HCT116 (cell line): Measurements from ENCODE around the gene EFNB1. TPM values are rescaled to one million over a fixed set of nuclear protein-coding genes. Genes with fewer than 3 reads are reported as not detected.
A peak's percentile ranks its signal among the peaks of the same experiment; 100 is the strongest.

Experiments
- ATAC-seq: fragments of 200-7000 bp; cut with Tn5 transposase; 2 replicates; pipeline ENCODE4 v1.9.1; 2020; ENCODE audit warnings: mild to moderate bottlenecking, moderate library complexity
- BruUV-seq: library from RNA; stranded (reverse); fragments of 400-500 nt; replicated peaks from 2 replicates; lab custom pipeline; 2021; lab: Mats Ljungman, UMichigan
- CTCF ChIA-PET: fragments of 300-600 bp; sonication (Branson Sonifier 250); formaldehyde crosslinking; loops from one replicate; lab custom pipeline; 2021; ENCODE audit warnings: antibody characterized with exemption; lab: Charles Lee
- POLR2A ChIA-PET: fragments of 300-600, 350-600 bp; sonication (Branson Sonifier 250); formaldehyde crosslinking; loops from one replicate; lab custom pipeline; 2021; ENCODE audit warnings: antibody characterized with exemption; lab: Charles Lee
- RAD21 ChIA-PET, 2 experiments: fragments of 300-600 bp; sonication (Branson Sonifier 250); formaldehyde crosslinking; loops; one replicate each; lab custom pipeline; 2023; ENCODE audit warnings: low total read pairs in 2 of 2; ENCODE audit not compliant: uncharacterized antibody in 2 of 2, unreplicated experiment in 2 of 2, low non-redundant PET in 1 of 2; lab: Charles Lee
- DNase-seq: peaks from one replicate; pipeline ENCODE4 v3.0.0-alpha.2; 2010; ENCODE audit warnings: low read depth, low spot score
- H2AFZ ChIP-seq: fragments of 200-600 bp; shearing (Covaris generic), sonication (generic); 2 replicates; pipeline ENCODE4 v1.6.1; 2017; ENCODE audit warnings: low read depth, mixed run types, mixed read lengths, antibody characterized with exemption, low read length; ENCODE audit not compliant: poor library complexity, severe bottlenecking
- H3K27ac ChIP-seq: 2 replicates; pipeline ENCODE4 v1.5.1; 2012; ENCODE audit warnings: low read depth, low read length
- H3K27me3 ChIP-seq: fragments of 200-600 bp; sonication (generic); 2 replicates; pipeline ENCODE4 v1.6.1; 2016; ENCODE audit warnings: mixed run types, low read length, mixed read lengths; ENCODE audit not compliant: insufficient read depth
- H3K36me3 ChIP-seq, 2 experiments: fragments of 200-500 bp in 1 of 2; fragments of 200-600 bp in 1 of 2; sonication (Bioruptor generic) in 1 of 2; sonication (generic) in 1 of 2; 2 replicates each; pipeline versions ENCODE4 v1.5.1 to v1.6.1; 2014 to 2016; ENCODE audit warnings: low read length in 2 of 2, inconsistent platforms in 1 of 2, mixed read lengths in 1 of 2, mixed run types in 1 of 2; ENCODE audit not compliant: insufficient read depth in 2 of 2, control insufficient read depth in 1 of 2
- H3K4me1 ChIP-seq, 2 experiments: fragments of 200-600 bp in 1 of 2; sonication (generic) in 1 of 2; 2 replicates each; pipeline versions ENCODE4 v1.5.1 to v1.6.1; 2012 to 2017; ENCODE audit warnings: low read length in 2 of 2, inconsistent platforms in 1 of 2, mild to moderate bottlenecking in 1 of 2, mixed read lengths in 1 of 2, mixed run types in 1 of 2, moderate library complexity in 1 of 2; ENCODE audit not compliant: insufficient read depth in 2 of 2, control insufficient read depth in 1 of 2
- H3K4me2 ChIP-seq: fragments of 200-600 bp; sonication (generic); 2 replicates; pipeline ENCODE4 v1.6.1; 2017; ENCODE audit warnings: mixed run types, low read length, mixed read lengths
- H3K4me3 ChIP-seq, 2 experiments: fragments of 200-600 bp in 1 of 2; sonication (generic) in 1 of 2; replicated peaks in 1 of 2; 2 replicates each; pipeline ENCODE4 v1.5.1; 2011 to 2016; ENCODE audit warnings: low read length in 2 of 2, control low read depth in 1 of 2, low read depth in 1 of 2, mild to moderate bottlenecking in 1 of 2, mixed read lengths in 1 of 2, mixed run types in 1 of 2
- H3K79me2 ChIP-seq: fragments of 200-600 bp; sonication (generic); 2 replicates; pipeline ENCODE4 v1.6.1; 2017; ENCODE audit warnings: mild to moderate bottlenecking, mixed run types, low read length, moderate library complexity, mixed read lengths; ENCODE audit not compliant: insufficient read depth
- H3K9ac ChIP-seq: fragments of 200-600 bp; sonication (generic); 2 replicates; pipeline ENCODE4 v1.6.1; 2016; ENCODE audit warnings: low read length, mixed read lengths
- H3K9me2 ChIP-seq: fragments of 200-600 bp; sonication (generic), shearing (Covaris generic); 2 replicates; pipeline ENCODE4 v1.6.1; 2017; ENCODE audit warnings: mixed run types, mild to moderate bottlenecking, moderate library complexity; ENCODE audit not compliant: insufficient read depth
- H3K9me3 ChIP-seq, 2 experiments: fragments of 200-500 bp in 1 of 2; fragments of 200-600 bp in 1 of 2; sonication (Bioruptor generic) in 1 of 2; sonication (generic) in 1 of 2; 2 replicates each; pipeline ENCODE4 v1.6.1; 2014 to 2017; ENCODE audit warnings: low read length in 2 of 2, mixed read lengths in 2 of 2, inconsistent platforms in 1 of 2, low read depth in 1 of 2, mild to moderate bottlenecking in 1 of 2, mixed run types in 1 of 2, moderate library complexity in 1 of 2; ENCODE audit not compliant: control insufficient read depth in 1 of 2, insufficient read depth in 1 of 2
- H4K20me1 ChIP-seq: fragments of 200-600 bp; sonication (generic), shearing (Covaris generic); 2 replicates; pipeline ENCODE4 v1.6.1; 2017; ENCODE audit warnings: mixed run types, mild to moderate bottlenecking, moderate library complexity; ENCODE audit not compliant: insufficient read depth
- EZH2 ChIP-seq: fragments of 200-600 bp; sonication (generic); IDR thresholded peaks from 2 replicates; pipeline ENCODE4 v1.6.1; 2017; ENCODE audit warnings: antibody characterized with exemption, mixed run types
- POLR2A ChIP-seq: IDR thresholded peaks from 2 replicates; pipeline ENCODE4 v1.7.0; 2011; ENCODE audit warnings: borderline replicate concordance; ENCODE audit not compliant: insufficient read depth, insufficient read length; ENCODE audit errors: extremely low read depth
- POLR2AphosphoS5 ChIP-seq: IDR thresholded peaks from 2 replicates; pipeline ENCODE4 v1.6.1; 2011; ENCODE audit warnings: mild to moderate bottlenecking, low read depth, low read length, moderate library complexity
- SRF ChIP-seq: IDR thresholded peaks from 2 replicates; pipeline ENCODE4 v1.6.1; 2012; ENCODE audit warnings: low read depth
- YY1 ChIP-seq: IDR thresholded peaks from 2 replicates; pipeline ENCODE4 v1.6.1; 2011; ENCODE audit warnings: low read length, low read depth, moderate library complexity, mild to moderate bottlenecking; ENCODE audit not compliant: insufficient replicate concordance; ENCODE audit errors: extremely low read depth
- intact Hi-C: fragments of 100-400 bp; cut with micrococcal nuclease; formaldehyde crosslinking; loops from 2 replicates; pipeline ENCODE4 v1.10.0; 2022
- total RNA-seq: library from RNA; stranded (reverse); gene quantifications from one replicate; pipeline ENCODE4 v1.2.1, GENCODE V29; 2021; ENCODE audit not compliant: unreplicated experiment
- TF ChIP-seq, protein P1 (sequence below): IDR thresholded peaks from 2 replicates; pipeline ENCODE4 v1.6.1; 2011; ENCODE audit warnings: mild to moderate bottlenecking, low read length, moderate library complexity; ENCODE audit not compliant: insufficient replicate concordance; ENCODE audit errors: extremely low read depth
- TF ChIP-seq, protein P2 (sequence below), 3 experiments: fragments of 200-600 bp in 1 of 3; sonication (generic) in 1 of 3; IDR thresholded peaks in 2 of 3; conservative IDR thresholded peaks in 1 of 3; 2 replicates each; pipeline ENCODE4 v1.5.1; 2012 to 2017; ENCODE audit warnings: low read depth in 2 of 3, low read length in 2 of 3, antibody characterized with exemption in 1 of 3, borderline replicate concordance in 1 of 3, control low read depth in 1 of 3, mild to moderate bottlenecking in 1 of 3, mixed read lengths in 1 of 3, mixed run types in 1 of 3, moderate library complexity in 1 of 3; ENCODE audit not compliant: insufficient read depth in 1 of 3
- TF ChIP-seq, protein P3 (sequence below): IDR thresholded peaks from 2 replicates; pipeline ENCODE4 v1.6.1; 2012; ENCODE audit warnings: low read depth

EFNB1 gene
- total RNA-seq, 1 experiment from 2014 or later = 14.7 TPM

DNA sequence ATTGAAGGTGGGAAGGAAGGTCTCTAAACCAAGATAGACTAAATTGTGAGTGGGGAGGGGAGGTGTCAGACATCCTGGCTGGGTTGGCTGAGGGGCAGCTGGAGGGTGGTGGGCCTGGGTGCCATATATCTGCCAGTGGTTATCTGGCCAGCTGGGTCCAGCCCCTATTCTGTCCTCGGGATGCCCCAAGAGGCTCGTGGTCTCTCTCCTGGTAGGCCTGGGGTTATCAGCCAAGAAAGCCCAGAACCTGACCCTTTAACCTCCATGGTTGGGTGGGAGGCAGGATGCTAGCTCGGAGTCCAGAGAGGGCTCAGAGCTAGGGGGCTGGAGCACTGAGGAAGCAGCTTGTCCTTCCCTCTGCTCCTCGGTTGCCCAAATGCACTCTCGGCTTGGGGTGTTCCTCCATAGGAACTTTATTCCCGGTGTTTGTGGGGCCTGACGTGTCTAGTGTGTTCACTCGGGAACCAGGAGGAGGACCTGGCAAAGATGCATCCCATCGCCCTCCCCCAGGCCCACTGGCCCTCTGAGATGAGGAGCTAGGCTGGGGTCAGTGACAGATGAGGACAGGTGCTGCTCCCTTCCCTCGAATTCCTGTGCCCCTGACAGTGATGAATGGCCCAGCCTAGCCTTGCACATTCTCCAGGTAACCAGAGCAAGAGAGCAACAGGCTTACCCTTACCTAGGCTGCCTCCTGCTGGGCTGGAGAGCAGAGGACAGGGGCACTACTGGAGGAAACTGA lies 5.2 kb upstream of the EFNB1 start:
- Histone ChIP-seq H3K79me2 (no peaks in the 10 kb centered on the region), H3K9me3 (no peaks in the 10 kb centered on the region), H3K4me2 (no peak overlapping the region), H2AFZ (no peak overlapping the region), H3K4me3 (no peak overlapping the region), H3K4me1 (peaks cover 0 to 16% of the 10 kb centered on the region in 2 experiments; a peak in 1 of 4 replicates), H3K27me3 (no peaks in the 10 kb centered on the region), H3K27ac (no peak overlapping the region), H3K36me3 (no peaks in the 10 kb centered on the region), H3K9ac (no peak overlapping the region), H3K9me2 (no peaks in the 10 kb centered on the region), H4K20me1 (no peaks in the 10 kb centered on the region)
- POLR2A ChIA-PET = interaction anchor here (1.2 kb wide), 1 partner anchor 242 kb away, joined by 3 read pairs; no protein-coding TSS in a partner anchor
- no peak for ATAC-seq
- RAD21 ChIA-PET = no interaction called here
- TF ChIP-seq POLR2A (no peak), EZH2 (no peak), POLR2AphosphoS5 (no peak), YY1 (no peak), SRF (no peak)
- TF ChIP-seq, protein P1, sequence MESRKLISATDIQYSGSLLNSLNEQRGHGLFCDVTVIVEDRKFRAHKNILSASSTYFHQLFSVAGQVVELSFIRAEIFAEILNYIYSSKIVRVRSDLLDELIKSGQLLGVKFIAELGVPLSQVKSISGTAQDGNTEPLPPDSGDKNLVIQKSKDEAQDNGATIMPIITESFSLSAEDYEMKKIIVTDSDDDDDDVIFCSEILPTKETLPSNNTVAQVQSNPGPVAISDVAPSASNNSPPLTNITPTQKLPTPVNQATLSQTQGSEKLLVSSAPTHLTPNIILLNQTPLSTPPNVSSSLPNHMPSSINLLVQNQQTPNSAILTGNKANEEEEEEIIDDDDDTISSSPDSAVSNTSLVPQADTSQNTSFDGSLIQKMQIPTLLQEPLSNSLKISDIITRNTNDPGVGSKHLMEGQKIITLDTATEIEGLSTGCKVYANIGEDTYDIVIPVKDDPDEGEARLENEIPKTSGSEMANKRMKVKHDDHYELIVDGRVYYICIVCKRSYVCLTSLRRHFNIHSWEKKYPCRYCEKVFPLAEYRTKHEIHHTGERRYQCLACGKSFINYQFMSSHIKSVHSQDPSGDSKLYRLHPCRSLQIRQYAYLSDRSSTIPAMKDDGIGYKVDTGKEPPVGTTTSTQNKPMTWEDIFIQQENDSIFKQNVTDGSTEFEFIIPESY = no peak
- TF ChIP-seq, protein P2, sequence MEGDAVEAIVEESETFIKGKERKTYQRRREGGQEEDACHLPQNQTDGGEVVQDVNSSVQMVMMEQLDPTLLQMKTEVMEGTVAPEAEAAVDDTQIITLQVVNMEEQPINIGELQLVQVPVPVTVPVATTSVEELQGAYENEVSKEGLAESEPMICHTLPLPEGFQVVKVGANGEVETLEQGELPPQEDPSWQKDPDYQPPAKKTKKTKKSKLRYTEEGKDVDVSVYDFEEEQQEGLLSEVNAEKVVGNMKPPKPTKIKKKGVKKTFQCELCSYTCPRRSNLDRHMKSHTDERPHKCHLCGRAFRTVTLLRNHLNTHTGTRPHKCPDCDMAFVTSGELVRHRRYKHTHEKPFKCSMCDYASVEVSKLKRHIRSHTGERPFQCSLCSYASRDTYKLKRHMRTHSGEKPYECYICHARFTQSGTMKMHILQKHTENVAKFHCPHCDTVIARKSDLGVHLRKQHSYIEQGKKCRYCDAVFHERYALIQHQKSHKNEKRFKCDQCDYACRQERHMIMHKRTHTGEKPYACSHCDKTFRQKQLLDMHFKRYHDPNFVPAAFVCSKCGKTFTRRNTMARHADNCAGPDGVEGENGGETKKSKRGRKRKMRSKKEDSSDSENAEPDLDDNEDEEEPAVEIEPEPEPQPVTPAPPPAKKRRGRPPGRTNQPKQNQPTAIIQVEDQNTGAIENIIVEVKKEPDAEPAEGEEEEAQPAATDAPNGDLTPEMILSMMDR (IDR thresholded peaks at IDR 0.05 in 2 of 3, conservative IDR thresholded peaks at IDR 0.05 in 1 of 3; ENCODE audit: borderline replicate concordance in 1 of 3, insufficient read depth in 1 of 3, low read depth in 2 of 3, low read length in 2 of 3) = peak in 2 of 3 experiments; percentile 17 to 25; a peak in 1 of 6 replicates
- TF ChIP-seq, protein P3, sequence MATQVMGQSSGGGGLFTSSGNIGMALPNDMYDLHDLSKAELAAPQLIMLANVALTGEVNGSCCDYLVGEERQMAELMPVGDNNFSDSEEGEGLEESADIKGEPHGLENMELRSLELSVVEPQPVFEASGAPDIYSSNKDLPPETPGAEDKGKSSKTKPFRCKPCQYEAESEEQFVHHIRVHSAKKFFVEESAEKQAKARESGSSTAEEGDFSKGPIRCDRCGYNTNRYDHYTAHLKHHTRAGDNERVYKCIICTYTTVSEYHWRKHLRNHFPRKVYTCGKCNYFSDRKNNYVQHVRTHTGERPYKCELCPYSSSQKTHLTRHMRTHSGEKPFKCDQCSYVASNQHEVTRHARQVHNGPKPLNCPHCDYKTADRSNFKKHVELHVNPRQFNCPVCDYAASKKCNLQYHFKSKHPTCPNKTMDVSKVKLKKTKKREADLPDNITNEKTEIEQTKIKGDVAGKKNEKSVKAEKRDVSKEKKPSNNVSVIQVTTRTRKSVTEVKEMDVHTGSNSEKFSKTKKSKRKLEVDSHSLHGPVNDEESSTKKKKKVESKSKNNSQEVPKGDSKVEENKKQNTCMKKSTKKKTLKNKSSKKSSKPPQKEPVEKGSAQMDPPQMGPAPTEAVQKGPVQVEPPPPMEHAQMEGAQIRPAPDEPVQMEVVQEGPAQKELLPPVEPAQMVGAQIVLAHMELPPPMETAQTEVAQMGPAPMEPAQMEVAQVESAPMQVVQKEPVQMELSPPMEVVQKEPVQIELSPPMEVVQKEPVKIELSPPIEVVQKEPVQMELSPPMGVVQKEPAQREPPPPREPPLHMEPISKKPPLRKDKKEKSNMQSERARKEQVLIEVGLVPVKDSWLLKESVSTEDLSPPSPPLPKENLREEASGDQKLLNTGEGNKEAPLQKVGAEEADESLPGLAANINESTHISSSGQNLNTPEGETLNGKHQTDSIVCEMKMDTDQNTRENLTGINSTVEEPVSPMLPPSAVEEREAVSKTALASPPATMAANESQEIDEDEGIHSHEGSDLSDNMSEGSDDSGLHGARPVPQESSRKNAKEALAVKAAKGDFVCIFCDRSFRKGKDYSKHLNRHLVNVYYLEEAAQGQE = no peak
- CTCF ChIA-PET = interaction anchor here (1.1 to 2.2 kb wide), 4 partner anchors 14 to 564 kb away, joined by 3 to 14 read pairs (median 6); no protein-coding TSS in a partner anchor
- no TSS peak for BruUV-seq
- intact Hi-C loops = loop anchor here (10.0 kb wide), 2 partner anchors 791 to 1271 kb away; partner anchors contain the start of gene EDA
- no peak for DNase-seq
